ENCODE data around the gene NPLOC4. TPM values are rescaled to one million over a fixed set of nuclear protein-coding genes. Genes with fewer than 3 reads are reported as not detected.

The NPLOC4 gene
- total and polyA plus RNA-seq, 8 donors = 24.0 to 284 (median 54.8) TPM

- WGBS, 5 donors = 0 to 3% (median 2%) methylated on average over 10 to 69 of the region's 69 CpGs
- TF ChIP-seq EP300 (IDR thresholded peaks at IDR 0.05) = no peak
- TF ChIP-seq CTCF (IDR thresholded peaks at IDR 0.05) = no peak
- TF ChIP-seq POLR2A (IDR thresholded peaks at IDR 0.05) = no peak
- TF ChIP-seq POLR2AphosphoS5 (IDR thresholded peaks at IDR 0.05) = no peak
- peak in 1 of 2 donors; percentile 45 for DNase-seq
- Histone ChIP-seq H3K4me1 (peaks cover 24 to 47% (median 34%) of the 10 kb centered on the region in 4 donors), H3K27me3 (no peaks in the 10 kb centered on the region), H3K27ac (peak overlapping the region; percentile 86 to 92 (median 91)), H3K9me3 (no peaks in the 10 kb centered on the region), H3K36me3 (peaks cover 22 to 51% (median 47%) of the 10 kb centered on the region in 4 donors), H3K4me3 (peak overlapping the region; percentile 89 to 97 (median 96))
- intact Hi-C loops (cut with DNase I; ENCODE audit: low total_unique reads) = no loop called here
These were observed 85.3 kb downstream of the NPLOC4 start for GRCh38 chr17:81551458-81552243.

GRCh38 chr17:81550830-81551457 lies 86.0 kb downstream of the NPLOC4 start:
- no peak for DNase-seq
- Histone ChIP-seq H3K9me3 (no peaks in the 10 kb centered on the region), H3K27ac (no peak overlapping the region), H3K4me3 (peak overlapping the region; percentile 89 to 97 (median 96)), H3K27me3 (no peaks in the 10 kb centered on the region), H3K36me3 (peaks cover 18 to 51% (median 47%) of the 10 kb centered on the region in 4 donors), H3K4me1 (peaks cover 21 to 40% (median 34%) of the 10 kb centered on the region in 4 donors)
- TF ChIP-seq POLR2AphosphoS5 (IDR thresholded peaks at IDR 0.05) (no peak), CTCF (IDR thresholded peaks at IDR 0.05) (no peak), EP300 (IDR thresholded peaks at IDR 0.05) (no peak), POLR2A (IDR thresholded peaks at IDR 0.05) (no peak)
- intact Hi-C loops (cut with DNase I; ENCODE audit: low total_unique reads) = no loop called here
- WGBS, 5 donors = 71 to 85% (median 82%) methylated on average over 20 to 27 of the region's 27 CpGs

GRCh38 chr17:81550285-81550684 lies 86.6 kb downstream of the NPLOC4 start:
- TF ChIP-seq CTCF (IDR thresholded peaks at IDR 0.05) (no peak), EP300 (IDR thresholded peaks at IDR 0.05) (no peak), POLR2A (IDR thresholded peaks at IDR 0.05) (no peak), POLR2AphosphoS5 (IDR thresholded peaks at IDR 0.05) (no peak)
- DNase-seq = no peak
- Histone ChIP-seq H3K27ac (no peak overlapping the region), H3K4me3 (no peak overlapping the region), H3K36me3 (peaks cover 23 to 55% (median 53%) of the 10 kb centered on the region in 4 donors), H3K27me3 (no peaks in the 10 kb centered on the region), H3K4me1 (peaks cover 21 to 38% (median 34%) of the 10 kb centered on the region in 4 donors), H3K9me3 (no peaks in the 10 kb centered on the region)
- intact Hi-C loops (cut with DNase I; ENCODE audit: low total_unique reads) = no loop called here
- 83 to 95% (median 93%) methylated on average over 1 to 15 of the region's 15 CpGs for WGBS, 5 donors

- Histone ChIP-seq H3K36me3 (peaks cover 27 to 60% (median 58%) of the 10 kb centered on the region in 4 donors), H3K27ac (no peak overlapping the region), H3K9me3 (no peaks in the 10 kb centered on the region), H3K4me3 (no peak overlapping the region), H3K4me1 (peaks cover 21 to 38% (median 34%) of the 10 kb centered on the region in 4 donors), H3K27me3 (no peaks in the 10 kb centered on the region)
- DNase-seq = no peak
- intact Hi-C loops (cut with DNase I; ENCODE audit: low total_unique reads) = no loop called here
- 89 to 98% (median 95%) methylated on average over 7 to 8 of the region's 8 CpGs for WGBS, 5 donors
- TF ChIP-seq POLR2AphosphoS5 (IDR thresholded peaks at IDR 0.05) (no peak), POLR2A (IDR thresholded peaks at IDR 0.05) (no peak), EP300 (IDR thresholded peaks at IDR 0.05) (no peak), CTCF (IDR thresholded peaks at IDR 0.05) (no peak)
These were observed 87.1 kb downstream of the NPLOC4 start for GRCh38 chr17:81549826-81550225.

Data from stomach (tissue), 9 donors.